Psoas muscle (tissue), 8 donors: ENCODE data around the gene RPS6KL1. TPM values are rescaled to one million over a fixed set of nuclear protein-coding genes. Genes with fewer than 3 reads are reported as not detected.

Source experiments
- ATAC-seq, 4 donors: fragments of 200-7000 bp; cut with Tn5 transposase; one replicate each; pipeline ENCODE4 v1.9.1; 2020; ENCODE audit warnings: moderate library complexity in 3 of 4, mild to moderate bottlenecking in 2 of 4
- DNase-seq, 2 donors: peaks; one replicate each; pipeline ENCODE4 v3.0.0-alpha.2; 2020
- H3K27ac ChIP-seq: fragments of 200-600 bp; one replicate; pipeline ENCODE4 v1.8.0; 2022
- H3K27me3 ChIP-seq, 3 donors: fragments of 200-600 bp in 1 of 3; one replicate each; pipeline versions ENCODE4 v1.6.1 to v1.8.0; 2013 to 2022; ENCODE audit warnings: low read length in 2 of 3, mild to moderate bottlenecking in 2 of 3, moderate library complexity in 1 of 3; ENCODE audit not compliant: insufficient read depth in 3 of 3
- H3K36me3 ChIP-seq, 2 donors: fragments of 200-600 bp in 1 of 2; one replicate each; pipeline versions ENCODE4 v1.6.1 to v1.8.0; 2013 to 2022; ENCODE audit warnings: low read depth in 1 of 2, mild to moderate bottlenecking in 1 of 2, moderate library complexity in 1 of 2; ENCODE audit not compliant: insufficient read depth in 1 of 2
- H3K4me1 ChIP-seq: fragments of 200-600 bp; one replicate; pipeline ENCODE4 v1.8.0; 2022
- H3K4me3 ChIP-seq: fragments of 200-600 bp; one replicate; pipeline ENCODE4 v1.8.0; 2022; ENCODE audit warnings: mild to moderate bottlenecking
- H3K9me3 ChIP-seq: fragments of 200-600 bp; one replicate; pipeline ENCODE4 v1.8.0; 2022
- WGBS, 3 donors: extraction: QIAGEN DNeasy Blood & Tissue Kit; methylation state at CpG; one replicate each; pipeline versions ENCODE4 v1.1.6 to v1.1.7; 2013; 5-methylcytosine and 5-hydroxymethylcytosine counted together
- intact Hi-C, 2 donors: fragments of 100-400 bp; cut with DNase I; formaldehyde crosslinking; loops; one replicate each; pipeline versions ENCODE4 v1.11.0 to v1.14.2; 2022
- polyA plus RNA-seq, 3 donors: library from polyadenylated mRNA; stranded (reverse); fragments of 200-250 nt; gene quantifications; one replicate each; pipeline ENCODE4 v1.2.3, GENCODE V29; 2013
- total RNA-seq, 4 donors: library from RNA; stranded (reverse); fragmentation: NEBNext Ultra II Directional in 2 of 4; extraction: Animal tissue kit (Norgen Biotek cat#: 25700) in 2 of 4; gene quantifications; one replicate each; pipeline versions ENCODE4 v1.2.1 to v1.2.4, GENCODE V29; 2021 to 2023
- TF ChIP-seq, protein P1 (sequence below): fragments of 200-600 bp; IDR thresholded peaks from one replicate; pipeline ENCODE4 v1.8.0; 2022; ENCODE audit warnings: antibody characterized with exemption
- donor health status: healthy with polysubstance abuse.
- donor health status: DM: no; HTN: no; CAD: no; lungs with moderate emphysema.
- donor health status: Bipolar disorder and iron deficiency.
- donor health status: healthy.
- donor health status: DM: yes; HTN: yes; CAD: no.
- donor health status: DM: no; HTN: no; CAD: no.
- donor health status: DM: no; HTN: no; CAD: no.
- donor health status: DM: yes; HTN: yes; CAD: no.

RPS6KL1 gene
- total and polyA plus RNA-seq, 7 donors, result 9.4 to 34.1 (median 25.6) TPM

DNA sequence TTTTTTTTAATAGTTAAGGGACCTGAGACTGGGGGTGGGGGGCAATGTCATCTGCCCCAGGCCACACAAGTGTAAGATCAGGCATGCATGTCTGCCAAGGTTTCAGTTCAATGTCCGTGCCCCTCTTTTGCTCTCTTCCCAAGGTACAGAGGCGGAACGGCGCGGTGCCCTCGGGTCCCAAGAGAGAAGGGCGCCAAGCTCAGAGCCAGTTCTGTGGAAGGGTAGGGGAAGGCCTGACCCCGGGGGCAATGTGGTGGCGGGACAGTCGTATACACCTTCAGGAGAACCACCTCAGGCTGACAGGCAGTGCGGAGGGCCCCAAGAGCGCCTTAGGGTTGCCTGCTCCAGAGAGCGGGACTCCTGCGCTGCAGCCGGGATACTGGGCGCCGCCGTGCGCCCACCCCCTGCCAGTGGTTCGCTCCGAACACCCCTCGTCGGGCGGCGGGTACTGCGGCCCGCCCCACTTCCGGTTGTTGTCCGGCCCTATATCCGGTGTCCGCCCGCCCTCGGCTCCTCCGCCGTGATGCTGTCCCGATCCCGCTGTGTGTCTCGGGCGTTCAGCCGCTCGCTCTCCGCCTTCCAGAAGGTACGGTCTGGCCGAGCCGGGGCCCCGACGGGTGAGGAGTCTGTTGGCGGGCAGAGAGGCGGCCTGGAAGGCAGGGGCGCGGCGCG, 41.5 kb downstream of the RPS6KL1 start, which contains the start of gene DLST:
Gene DLST (plus strand): TSS at position 486 of the 672 bp plus-strand sequence. CDS start 38 bp downstream, at position 524.
- TF ChIP-seq, protein P1, sequence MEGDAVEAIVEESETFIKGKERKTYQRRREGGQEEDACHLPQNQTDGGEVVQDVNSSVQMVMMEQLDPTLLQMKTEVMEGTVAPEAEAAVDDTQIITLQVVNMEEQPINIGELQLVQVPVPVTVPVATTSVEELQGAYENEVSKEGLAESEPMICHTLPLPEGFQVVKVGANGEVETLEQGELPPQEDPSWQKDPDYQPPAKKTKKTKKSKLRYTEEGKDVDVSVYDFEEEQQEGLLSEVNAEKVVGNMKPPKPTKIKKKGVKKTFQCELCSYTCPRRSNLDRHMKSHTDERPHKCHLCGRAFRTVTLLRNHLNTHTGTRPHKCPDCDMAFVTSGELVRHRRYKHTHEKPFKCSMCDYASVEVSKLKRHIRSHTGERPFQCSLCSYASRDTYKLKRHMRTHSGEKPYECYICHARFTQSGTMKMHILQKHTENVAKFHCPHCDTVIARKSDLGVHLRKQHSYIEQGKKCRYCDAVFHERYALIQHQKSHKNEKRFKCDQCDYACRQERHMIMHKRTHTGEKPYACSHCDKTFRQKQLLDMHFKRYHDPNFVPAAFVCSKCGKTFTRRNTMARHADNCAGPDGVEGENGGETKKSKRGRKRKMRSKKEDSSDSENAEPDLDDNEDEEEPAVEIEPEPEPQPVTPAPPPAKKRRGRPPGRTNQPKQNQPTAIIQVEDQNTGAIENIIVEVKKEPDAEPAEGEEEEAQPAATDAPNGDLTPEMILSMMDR, result no peak
- H3K4me3 ChIP-seq, result peak within 1 kb of the TSS; percentile 80
- intact Hi-C loops, result no loop called here

DNA sequence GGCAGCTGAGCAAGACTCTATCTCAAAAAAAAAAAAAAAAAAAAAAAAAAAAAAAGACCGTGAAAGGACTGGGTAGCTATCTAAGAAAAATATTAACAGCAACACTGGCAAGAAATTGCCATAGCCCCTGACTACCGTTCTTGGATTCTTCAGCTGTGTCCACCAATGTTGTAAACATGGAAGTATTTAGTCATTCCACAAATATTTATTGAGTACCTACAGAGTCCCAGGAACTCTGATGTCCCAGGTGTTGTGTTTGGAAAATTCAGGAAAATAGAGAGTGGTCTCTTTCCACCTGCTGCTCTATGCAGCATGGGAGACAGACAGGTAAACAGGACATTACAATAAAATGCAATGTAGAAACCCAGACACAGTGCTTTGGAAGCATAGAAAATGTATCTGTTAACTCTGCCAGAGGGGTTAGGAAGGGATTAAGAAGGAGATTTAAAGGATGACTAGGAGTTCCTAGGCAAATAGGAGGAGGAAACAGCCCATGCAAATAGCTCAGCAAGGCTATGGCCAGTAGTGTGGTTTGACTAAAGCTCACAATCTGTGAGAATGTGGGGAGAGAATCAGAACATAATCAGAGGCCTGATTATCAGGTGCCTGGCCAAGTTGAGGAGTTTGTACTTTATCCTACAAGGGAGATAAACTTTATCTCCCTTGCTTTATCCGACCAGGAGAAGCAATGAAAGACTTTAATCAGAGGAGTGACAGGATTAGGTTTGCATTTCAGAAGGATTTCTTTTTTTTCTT, 43.5 kb downstream of the RPS6KL1 start:
- intact Hi-C loops, result no loop called here

More for the DNA sequence above, 41.5 kb downstream of the RPS6KL1 start, which contains the start of gene DLST:
- no peaks in the 10 kb centered on the region for H3K27me3 ChIP-seq
- H3K36me3 ChIP-seq, result peaks cover 0 to 22% of the 10 kb centered on the region in 2 donors
- H3K4me1 ChIP-seq, result peaks cover 44% of the 10 kb centered on the region
- DNase-seq, result peak; percentile 89 to 94
- peak; percentile 97 to 98 (median 98) for ATAC-seq
- H3K9me3 ChIP-seq, result no peaks in the 10 kb centered on the region
- WGBS, 3 donors, result 0 to 1% (median 0%) methylated on average over 43 to 53 of the region's 53 CpGs
- H3K27ac ChIP-seq, result peak within 1 kb of the TSS; percentile 90

DNA sequence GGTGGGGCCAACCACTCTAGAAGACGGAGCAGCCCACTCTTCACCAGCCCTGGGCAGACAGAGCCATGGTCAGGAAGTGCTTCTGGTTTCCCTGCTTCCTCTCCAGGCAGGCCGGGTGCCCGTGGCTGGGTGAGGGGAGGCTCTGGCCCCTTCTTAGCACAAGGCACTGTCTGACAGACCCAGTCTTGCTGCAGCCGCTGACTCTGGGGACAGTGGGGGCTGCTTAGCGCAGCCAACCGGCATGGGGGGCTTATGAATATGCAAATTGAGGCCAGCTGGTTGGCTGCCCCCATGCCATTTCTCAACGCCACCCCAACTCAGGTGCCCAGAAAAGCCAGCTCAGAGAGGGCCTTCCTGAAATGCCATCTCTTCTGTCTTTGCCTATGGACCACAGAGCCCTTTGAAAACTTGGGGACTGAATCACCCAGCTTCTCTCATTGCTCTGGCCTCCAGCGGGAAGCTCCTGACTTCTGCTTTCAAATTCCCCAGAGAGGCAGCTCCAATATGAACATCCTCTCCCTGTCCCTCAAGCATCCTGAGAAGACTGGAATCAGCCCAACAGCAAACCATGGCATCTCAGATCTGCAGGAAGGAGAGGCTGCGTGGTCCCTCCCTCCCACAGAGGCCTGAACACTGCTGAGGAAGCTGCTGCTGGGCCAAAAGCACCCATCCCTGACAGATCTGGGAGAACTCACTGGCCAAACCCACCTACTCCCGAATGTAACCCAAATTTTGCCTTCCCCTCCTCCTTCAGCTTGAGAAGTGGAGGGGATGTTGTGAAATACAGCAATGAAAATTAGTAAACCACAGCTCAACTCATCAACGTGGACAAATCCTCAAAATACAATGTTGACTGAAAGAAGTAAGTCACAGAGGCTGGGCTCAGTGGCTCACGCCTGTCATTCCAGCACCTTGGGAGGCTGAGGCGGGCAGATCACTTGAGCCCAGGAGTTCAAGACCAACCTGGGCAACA, 46.8 kb downstream of the RPS6KL1 start, which contains the start of gene PROX2:
Gene PROX2 (minus strand): TSS at position 205 of the 973 bp plus-strand sequence. CDS start 12,311 bp downstream, outside the sequence.
- DNase-seq (no peak), ATAC-seq (no peak)
- Histone ChIP-seq H3K9me3 (no peaks in the 10 kb centered on the region), H3K27me3 (no peaks in the 10 kb centered on the region), H3K4me3 (no peak within 1 kb of the TSS), H3K36me3 (no peaks in the 10 kb centered on the region), H3K27ac (no peak within 1 kb of the TSS), H3K4me1 (peaks cover 5% of the 10 kb centered on the region)
- intact Hi-C loops, result no loop called here
- TF ChIP-seq, protein P1, result no peak
- WGBS, 3 donors, result 53 to 59% (median 57%) methylated on average over 13 of the region's 13 CpGs

More for the DNA sequence above, 43.5 kb downstream of the RPS6KL1 start:
- ATAC-seq (no peak), DNase-seq (no peak)
- 61 to 75% (median 73%) methylated on average over 3 of the region's 3 CpGs for WGBS, 3 donors
- Histone ChIP-seq H3K36me3 (peaks cover 0 to 11% of the 10 kb centered on the region in 2 donors), H3K9me3 (no peaks in the 10 kb centered on the region), H3K27ac (no peak overlapping the region), H3K27me3 (no peaks in the 10 kb centered on the region), H3K4me1 (peaks cover 26% of the 10 kb centered on the region), H3K4me3 (no peak overlapping the region)
- TF ChIP-seq, protein P1, result no peak

- DNase-seq, result no peak
- Histone ChIP-seq H3K27ac (no peak overlapping the region), H3K4me1 (no peaks in the 10 kb centered on the region), H3K36me3 (no peaks in the 10 kb centered on the region), H3K27me3 (no peaks in the 10 kb centered on the region), H3K9me3 (no peaks in the 10 kb centered on the region), H3K4me3 (no peak overlapping the region)
- intact Hi-C loops, result no loop called here
- no peak for ATAC-seq
- WGBS, 3 donors, result 93 to 96% (median 93%) methylated on average over 5 of the region's 5 CpGs
- TF ChIP-seq, protein P1, result no peak
Measured at GRCh38 chr14:74875204-74875603, 47.9 kb downstream of the RPS6KL1 start.
